ENCODE results near the gene CDON.

- TF ChIP-seq, protein P1, sequence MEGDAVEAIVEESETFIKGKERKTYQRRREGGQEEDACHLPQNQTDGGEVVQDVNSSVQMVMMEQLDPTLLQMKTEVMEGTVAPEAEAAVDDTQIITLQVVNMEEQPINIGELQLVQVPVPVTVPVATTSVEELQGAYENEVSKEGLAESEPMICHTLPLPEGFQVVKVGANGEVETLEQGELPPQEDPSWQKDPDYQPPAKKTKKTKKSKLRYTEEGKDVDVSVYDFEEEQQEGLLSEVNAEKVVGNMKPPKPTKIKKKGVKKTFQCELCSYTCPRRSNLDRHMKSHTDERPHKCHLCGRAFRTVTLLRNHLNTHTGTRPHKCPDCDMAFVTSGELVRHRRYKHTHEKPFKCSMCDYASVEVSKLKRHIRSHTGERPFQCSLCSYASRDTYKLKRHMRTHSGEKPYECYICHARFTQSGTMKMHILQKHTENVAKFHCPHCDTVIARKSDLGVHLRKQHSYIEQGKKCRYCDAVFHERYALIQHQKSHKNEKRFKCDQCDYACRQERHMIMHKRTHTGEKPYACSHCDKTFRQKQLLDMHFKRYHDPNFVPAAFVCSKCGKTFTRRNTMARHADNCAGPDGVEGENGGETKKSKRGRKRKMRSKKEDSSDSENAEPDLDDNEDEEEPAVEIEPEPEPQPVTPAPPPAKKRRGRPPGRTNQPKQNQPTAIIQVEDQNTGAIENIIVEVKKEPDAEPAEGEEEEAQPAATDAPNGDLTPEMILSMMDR (IDR thresholded peaks at IDR 0.05), result no peak
- TF ChIP-seq EP300 (IDR thresholded peaks at IDR 0.05) (no peak), POLR2A (IDR thresholded peaks at IDR 0.05) (no peak)
Observed at GRCh38 chr11:126029237-126029636, 33.4 kb downstream of the CDON start.
